DOHH2 (cell line): ENCODE measurements around the gene TBC1D22A.

ENCODE experiments used
- EZH2phosphoT487 ChIP-seq: fragments of 200-600 bp; sonication (generic); IDR thresholded peaks from 2 replicates; pipeline ENCODE4 v1.6.1; 2017; ENCODE audit warnings: borderline replicate concordance, mild to moderate bottlenecking, antibody characterized with exemption, low read length, moderate library complexity, mixed read lengths
- TF ChIP-seq, protein P1 (sequence below): fragments of 200-600 bp; sonication (generic); IDR thresholded peaks from one replicate; pipeline ENCODE4 v1.5.1; 2014; ENCODE audit warnings: antibody characterized with exemption, mild to moderate bottlenecking, low read depth, low read length; ENCODE audit not compliant: poor library complexity, severe bottlenecking

DNA sequence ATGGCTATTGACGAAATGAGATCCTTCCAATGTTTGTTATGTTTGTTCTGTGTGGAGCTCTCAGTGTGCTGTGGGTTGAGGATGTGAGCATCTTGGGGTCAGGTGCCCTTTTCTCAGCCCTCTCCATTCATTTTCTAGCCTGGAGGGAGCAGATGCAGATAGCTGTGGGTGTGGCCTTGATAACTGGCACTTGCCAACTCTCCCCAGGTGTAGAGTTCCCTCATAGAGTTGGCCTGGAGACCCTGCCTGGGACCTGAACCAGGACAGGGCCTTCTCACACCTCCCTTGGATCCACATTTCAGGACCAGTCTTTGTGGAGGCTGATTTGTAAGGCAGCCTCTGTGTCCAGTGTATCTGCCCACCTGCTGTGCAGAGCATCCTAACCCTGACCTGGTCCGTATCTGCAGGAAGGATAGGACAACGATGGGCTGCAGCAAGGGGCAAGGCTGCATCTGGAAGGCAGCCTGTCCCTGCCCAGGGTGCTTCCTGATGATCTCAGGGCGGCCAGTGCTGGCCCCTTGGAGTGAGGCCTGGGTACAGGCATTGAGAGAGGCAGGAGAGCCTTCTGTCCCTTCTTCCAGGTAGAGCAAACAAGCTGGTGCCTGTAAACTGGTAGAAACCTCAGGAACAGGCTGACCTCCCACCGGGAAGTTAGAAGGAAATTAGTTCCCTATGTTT is 245.9 kb downstream of the TBC1D22A start:
- TF ChIP-seq, protein P1, sequence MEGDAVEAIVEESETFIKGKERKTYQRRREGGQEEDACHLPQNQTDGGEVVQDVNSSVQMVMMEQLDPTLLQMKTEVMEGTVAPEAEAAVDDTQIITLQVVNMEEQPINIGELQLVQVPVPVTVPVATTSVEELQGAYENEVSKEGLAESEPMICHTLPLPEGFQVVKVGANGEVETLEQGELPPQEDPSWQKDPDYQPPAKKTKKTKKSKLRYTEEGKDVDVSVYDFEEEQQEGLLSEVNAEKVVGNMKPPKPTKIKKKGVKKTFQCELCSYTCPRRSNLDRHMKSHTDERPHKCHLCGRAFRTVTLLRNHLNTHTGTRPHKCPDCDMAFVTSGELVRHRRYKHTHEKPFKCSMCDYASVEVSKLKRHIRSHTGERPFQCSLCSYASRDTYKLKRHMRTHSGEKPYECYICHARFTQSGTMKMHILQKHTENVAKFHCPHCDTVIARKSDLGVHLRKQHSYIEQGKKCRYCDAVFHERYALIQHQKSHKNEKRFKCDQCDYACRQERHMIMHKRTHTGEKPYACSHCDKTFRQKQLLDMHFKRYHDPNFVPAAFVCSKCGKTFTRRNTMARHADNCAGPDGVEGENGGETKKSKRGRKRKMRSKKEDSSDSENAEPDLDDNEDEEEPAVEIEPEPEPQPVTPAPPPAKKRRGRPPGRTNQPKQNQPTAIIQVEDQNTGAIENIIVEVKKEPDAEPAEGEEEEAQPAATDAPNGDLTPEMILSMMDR = no peak
- no peak for TF ChIP-seq EZH2phosphoT487
